HG02885 (cell line): ENCODE measurements around the gene PAQR9.

Experiments used
- ATAC-seq: cut with Tn5 transposase; IDR thresholded peaks from one replicate; pipeline ENCODE4 v1.9.1; 2021; ENCODE audit warnings: mild to moderate bottlenecking; ENCODE audit not compliant: unreplicated experiment, poor library complexity

The PAQR9 gene

DNA sequence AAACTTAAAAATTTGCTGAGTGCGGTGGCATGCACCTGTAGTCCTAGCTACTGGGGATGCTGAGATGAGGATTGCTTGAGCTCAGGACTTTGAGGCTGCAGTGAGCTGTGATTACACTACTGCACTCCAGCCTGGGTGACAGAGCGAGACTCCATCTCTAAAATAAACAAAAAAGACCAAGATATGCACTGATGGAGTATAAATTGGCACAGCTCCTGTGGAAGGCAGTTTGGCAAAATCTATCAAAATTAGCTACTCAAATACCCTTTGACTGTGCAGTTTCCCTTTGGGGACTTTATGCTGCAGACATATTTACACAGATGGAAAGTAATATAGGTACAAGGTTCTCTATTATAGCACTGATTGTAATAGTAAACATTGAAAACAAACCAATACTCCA is 19.8 kb upstream of the PAQR9 start:
- no peak for ATAC-seq

DNA sequence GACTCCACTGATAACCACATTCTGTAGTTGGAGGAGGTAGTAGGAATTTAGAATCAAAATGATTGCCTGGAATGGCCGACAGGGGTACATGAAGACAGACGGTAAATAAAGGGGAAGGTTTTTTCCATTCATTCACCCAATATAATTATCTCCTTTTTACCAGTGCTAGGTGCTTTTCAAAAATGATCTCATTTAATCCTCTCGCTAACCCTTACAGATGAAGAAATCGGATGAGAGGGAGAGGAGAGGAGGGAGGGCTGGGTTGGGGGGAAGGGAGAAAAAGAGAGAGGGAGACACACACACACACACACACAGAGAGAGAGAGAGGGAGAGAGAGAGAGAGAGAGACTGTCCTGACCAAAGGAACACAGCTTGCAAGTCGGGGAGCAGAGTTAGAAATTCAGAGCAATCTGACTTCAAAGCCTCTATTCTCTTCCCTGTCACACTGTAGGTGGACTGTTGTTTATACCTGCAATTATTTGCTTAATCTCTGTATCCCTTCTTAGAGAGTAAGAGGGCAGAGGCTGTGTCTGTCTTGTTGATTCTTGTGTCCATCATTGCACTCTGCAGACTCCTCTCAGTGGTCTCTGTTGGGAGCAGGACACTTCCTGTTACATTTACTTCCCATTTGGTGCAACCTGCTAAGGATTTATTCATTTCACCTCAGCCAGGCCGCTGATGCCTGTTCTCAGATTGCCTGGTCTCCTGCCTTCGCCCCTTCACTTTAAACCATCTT is 18.7 kb upstream of the PAQR9 start:
- no peak for ATAC-seq

DNA sequence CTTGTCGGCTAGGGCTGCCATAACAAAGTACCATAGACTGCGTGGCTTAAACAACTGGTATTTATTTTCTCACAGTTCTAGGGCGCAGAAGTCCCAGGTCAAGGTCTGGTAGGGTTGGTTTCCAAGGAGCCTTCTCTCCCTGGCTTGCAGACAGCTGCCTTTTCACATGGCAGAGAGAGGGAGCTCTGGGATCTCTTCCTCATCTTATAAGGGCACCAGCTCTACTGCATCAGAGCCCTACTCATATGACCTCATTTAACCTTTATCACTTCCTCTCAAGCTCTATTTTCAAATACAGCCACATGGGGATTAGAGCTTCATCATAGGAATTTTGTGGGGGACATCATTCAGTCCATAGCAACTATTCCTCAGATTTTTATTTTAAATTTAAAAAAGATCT is 17.6 kb upstream of the PAQR9 start:
- ATAC-seq, result no peak

DNA sequence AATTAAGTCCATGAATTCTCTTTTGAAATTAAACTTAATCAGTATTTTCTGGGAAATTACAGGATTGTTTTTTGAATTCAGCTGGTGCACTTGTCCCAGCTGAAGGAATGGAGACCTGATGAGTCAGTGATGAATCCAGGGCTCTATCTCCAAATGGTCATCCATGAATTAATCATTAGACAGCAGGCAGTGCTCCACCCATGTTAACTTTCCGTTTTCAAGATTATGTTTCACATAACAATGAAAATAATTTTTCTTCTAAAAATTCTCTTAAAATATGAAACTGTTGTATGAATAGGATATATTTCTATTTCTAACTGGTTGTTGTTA is 13.9 kb upstream of the PAQR9 start:
- no peak for ATAC-seq

DNA sequence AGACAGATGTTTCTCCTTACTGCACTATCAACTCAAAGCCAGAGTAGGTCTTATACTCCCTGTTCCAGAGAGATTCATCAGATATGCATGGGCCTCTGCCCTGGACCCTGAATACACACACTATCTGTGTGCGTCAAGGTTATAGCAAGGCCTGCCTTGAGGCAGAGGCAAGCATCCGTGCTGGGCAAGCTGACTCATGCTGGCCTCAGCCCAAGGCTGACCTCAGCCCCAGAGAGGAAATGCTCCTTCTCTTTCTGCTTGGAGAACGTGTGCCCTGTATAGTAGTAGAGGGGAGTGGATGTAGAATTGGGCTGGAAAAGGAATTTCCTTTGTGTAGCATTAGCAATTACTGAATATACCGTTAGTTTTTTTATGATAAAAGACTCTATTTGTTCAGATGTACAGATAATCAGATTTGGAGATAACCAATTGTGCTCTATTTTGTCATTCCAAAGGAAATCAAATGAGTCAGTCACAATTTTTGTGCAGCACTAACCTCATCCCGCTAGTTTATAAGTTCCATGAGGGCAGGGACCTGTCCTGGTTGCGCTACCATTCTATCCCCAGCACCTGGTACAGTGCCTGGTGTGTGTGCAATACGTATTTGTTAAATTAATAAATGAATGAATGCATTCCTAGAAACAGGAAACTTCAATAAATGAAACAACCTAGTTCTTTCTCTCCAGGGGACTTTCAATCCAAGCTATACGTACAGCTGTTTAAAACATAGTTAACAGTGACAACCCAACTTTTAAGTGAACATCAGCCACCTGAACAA is 13.3 kb upstream of the PAQR9 start:
- no peak for ATAC-seq

DNA sequence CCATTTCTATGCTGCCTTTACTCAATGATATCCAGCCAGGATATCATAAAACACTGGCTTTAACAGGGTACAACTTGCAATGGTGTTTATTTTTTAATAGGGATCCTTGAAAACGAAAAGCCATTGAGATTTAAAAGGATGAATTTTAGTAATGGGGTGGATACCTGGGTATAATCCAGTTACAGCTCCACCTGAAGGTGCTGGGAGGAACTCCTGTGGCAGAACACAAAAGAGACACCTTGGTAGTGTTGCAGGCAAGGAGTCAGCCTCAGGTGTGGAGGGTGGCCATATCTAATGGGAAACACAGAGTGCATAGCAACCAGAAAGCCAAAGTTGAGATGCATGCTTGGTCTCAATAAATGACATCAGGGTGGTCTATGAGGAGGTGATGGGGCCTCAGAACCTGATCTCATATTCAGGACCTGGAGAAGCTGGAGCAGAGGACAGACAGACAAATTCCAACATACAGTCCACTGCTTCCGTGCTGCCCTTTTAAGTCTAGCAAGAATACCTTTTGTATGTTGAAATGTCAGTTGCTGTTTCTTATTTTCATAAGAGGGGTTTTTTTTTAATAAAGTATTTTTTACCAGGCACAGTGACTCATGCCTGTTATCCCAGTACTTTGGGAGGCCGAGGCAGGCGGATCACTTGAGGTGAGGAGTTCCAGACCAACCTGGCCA is 12.0 kb upstream of the PAQR9 start:
- no peak for ATAC-seq

DNA sequence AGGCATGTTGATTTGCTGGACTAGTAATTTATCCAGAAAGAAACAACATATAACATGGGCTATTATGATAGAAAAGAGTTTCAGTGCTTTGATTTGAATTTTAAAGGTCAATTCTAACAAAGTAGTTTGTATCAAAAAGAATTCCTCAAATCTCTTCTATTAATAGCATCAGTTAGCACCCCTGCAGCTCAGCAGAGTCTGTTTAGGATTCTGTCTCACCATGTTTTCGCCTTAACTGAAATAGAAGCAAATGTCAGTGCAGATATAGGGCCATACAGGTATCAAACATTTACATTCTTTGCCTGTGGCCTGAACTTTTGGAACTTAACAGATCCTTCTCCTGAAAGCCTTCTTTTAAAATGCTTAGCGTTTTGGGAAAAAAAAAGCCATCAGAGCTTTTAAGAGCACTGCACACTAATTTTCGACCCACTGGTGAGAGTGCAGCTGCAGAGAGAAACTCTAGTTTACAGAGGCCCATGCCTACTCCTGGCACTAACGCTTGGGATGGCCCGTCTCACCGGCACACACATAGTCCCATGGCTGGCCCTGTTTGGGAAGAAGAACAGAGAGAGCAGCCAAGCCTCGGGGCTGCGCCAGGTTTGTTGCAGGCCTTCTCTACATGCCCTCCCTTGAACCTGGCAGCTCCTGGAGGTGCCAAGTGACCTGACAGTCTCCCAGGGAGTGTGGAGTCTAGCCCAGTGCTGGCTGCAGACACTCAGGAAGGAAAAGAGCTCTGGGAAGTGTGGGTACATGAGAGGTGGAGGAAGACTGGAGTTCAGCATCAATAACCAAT is 9.9 kb upstream of the PAQR9 start:
- no peak for ATAC-seq

DNA sequence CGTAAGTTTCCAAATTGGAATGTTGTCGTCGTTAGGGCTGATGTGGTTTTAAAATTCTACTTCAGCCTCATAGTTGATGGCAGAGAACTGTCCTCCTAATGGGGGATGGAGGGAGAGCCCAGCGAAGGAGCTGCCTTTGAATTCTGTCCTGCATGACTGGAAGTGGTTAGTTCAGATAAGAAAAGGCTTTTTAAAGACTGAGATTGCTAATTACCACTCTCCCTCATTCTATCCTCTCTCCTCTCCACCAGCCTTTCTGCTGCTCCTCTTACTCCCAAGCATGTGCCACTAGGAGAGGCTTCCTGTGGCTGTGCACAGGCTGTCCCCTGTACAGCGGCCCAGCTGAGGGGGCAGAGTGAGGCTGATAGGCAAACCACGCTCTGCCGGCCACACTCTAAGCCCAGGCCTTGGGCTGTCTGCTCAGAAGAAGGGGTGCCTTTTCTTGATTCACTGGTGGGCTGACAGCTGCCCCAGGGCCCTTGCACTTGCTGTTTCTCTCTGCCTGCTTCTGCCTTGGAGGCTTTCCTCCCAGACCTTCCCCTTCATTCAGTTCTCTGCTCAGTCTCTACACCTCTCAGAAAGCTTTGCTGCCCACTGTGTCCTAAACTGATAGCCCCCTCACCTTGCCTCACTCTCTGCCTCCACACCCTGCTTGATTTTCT is 8.7 kb upstream of the PAQR9 start:
- no peak for ATAC-seq

DNA sequence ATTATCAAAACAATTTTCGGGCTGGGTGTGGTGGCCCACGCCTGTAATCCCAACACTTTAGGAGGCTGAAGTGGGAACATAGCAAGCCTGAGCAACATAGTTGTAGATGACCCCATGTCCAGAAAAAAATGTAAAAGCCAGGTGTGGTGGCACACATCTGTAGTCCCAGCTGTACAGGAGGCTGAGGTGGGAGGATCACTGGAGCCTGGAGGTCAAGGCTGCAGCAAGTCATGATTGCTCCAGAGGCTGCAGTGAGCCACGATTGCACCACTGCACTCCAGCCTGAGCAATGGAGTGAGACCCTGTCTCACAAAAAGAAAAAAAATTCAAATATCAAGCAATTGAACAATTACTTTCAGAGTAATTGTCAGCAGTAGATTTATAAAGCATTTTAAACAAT is 8.0 kb upstream of the PAQR9 start:
- no peak for ATAC-seq

DNA sequence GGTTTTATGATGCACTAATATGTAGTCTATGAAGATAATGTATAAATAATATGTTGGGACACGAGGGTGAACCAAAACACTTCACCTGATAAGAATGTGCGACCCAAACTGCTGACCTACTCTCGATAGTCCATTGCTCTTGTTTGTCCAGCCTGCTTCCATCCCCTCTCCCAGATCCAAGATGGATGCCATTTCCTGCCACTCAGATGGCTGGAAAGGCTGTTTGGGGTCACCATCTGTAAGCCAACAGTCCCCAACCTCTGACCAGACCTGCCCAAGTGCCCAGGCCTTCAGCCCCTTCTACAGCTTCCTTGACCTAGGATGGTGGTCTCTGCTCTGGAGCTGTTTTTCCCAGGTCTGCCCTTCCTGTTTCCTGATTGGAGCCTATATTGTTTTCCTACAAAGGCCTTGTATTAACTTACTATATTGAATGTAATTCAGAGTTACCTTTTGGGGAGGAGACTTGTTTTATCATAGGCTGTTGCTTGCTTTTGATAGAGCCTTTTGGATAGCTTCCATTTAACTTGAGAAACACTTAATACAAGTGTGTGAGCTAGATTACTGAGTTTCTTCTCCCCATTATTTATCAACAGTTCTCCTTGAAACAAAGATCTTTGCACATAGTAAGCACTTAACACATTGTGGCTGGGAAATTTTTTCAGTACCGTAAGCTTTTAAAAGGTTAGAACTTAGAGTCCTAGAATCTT is 5.0 kb upstream of the PAQR9 start:
- no peak for ATAC-seq

DNA sequence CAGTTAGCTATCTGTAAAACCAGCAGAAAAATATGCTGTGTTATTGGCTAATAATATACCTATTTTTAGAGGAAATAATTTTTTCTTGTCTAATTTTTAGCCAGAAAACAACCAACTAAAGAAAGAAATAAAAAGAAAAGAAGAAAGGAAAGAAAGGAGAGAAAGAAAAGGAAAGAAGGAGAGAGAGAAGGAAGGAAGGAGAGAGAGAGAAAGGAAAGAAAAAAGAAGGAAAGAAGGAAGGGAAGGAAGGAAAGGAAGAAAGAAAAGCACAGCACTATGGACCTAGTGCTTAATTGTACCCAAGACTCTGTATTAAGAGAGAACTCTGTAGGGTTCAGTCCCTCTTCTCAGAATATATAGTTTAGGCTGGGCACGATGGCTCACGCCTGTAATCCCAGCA is 3.3 kb upstream of the PAQR9 start:
- ATAC-seq, result no peak

DNA sequence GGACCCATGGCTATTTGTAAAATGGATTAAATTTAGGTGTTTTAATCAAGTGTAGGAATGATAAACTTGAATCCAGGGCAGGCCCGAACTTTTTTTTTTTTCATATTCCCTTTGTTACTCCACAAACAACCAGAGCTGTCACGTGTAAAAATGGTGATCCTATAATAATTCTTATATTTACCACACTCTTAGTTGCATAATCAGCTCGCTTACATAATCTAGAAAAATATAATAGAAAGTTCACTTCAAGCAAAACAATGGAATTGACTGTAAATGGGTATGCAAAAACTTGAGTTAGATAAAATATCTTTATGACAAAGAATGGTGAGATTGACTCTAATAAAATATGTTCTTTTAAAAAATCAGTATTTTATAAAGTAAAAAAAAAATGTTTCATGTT is 2.1 kb upstream of the PAQR9 start:
- ATAC-seq, result no peak

DNA sequence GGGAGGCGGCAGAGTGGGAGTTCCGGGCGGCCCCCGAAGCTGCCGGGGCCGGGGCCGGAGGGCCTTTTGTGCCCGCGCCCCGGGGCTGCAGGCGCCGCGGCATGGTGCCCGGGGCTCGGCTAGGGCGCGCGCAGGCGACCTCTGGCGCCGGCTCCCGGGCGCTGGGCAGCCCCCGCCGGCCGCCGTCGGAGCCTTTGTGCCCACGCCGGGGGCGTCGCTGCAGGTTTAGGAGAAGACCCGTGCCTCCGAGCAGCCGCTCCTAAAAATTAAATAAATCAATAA is 299 bp downstream of the PAQR9 start:
- peak; percentile 28 for ATAC-seq

DNA sequence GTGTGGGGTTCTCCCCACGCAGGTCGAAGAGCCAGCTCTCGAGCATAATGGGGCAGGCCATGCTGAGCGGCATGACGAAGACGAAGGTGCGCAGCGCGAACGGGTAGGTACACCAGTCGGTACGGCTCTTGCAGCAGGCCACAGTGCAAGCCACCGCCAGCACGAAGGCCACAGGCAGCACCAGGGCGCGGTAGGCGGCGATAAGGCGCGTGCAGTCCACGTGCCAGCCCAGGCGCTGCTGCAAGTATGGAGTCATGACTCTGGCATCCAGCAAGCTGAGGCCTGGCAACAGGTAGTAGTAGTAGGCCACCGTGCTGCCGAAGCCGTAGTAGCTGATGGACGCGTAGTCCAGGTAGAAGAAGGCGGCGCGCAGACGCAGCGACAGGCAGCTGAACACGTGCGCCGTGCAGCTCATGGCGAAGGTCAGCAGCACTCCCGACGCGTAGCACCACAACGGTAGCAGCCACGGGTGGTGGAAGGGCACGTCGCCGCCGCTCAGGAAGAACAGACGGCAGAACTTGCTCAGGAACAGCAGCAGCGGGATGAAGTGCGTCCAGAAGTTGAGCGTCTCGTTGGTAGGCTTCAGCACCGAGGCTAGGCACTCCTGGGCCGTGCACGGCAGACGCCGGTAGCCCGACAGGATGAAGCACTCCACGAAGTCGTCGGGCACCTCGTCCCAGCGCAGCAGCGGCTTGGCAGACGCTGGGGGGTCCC is 797 bp downstream of the PAQR9 start:
- ATAC-seq, result peak; percentile 12

DNA sequence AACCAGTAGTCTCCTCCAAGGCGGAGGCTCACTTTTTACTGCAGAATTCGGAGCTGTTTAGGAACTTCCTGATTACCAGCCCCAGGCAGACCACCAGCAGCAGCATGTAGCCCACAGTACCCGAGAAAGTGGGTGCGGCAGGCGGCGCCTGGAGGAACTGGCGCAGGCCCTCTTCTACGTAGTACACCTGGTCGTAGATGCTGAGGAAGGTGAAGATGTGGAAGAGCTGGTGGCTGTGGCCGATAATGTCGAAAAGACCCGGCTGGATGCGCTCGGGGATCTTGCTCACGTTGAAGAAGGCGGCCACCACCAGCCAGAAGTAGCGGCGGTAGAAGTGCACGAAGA is 1.3 kb downstream of the PAQR9 start:
- ATAC-seq, result no peak

DNA sequence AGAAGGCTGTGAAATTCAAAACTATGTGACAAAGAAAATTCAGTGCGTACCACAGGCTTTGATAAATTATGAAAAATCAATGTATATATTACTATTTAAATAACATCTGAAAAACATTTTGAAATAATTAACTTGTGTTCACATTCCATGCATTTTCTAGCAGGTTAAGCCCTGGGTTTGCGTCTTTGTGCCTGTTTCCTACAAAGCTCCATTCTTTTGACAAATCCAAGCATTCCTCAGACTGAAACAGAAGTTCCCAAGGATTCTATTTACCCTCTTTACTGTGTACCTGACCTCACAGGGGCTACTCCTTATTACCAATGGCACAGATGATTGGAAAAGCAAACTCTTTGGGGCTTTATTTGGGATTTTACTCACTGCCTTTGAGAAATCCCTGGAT is 1.9 kb downstream of the PAQR9 start:
- no peak for ATAC-seq

DNA sequence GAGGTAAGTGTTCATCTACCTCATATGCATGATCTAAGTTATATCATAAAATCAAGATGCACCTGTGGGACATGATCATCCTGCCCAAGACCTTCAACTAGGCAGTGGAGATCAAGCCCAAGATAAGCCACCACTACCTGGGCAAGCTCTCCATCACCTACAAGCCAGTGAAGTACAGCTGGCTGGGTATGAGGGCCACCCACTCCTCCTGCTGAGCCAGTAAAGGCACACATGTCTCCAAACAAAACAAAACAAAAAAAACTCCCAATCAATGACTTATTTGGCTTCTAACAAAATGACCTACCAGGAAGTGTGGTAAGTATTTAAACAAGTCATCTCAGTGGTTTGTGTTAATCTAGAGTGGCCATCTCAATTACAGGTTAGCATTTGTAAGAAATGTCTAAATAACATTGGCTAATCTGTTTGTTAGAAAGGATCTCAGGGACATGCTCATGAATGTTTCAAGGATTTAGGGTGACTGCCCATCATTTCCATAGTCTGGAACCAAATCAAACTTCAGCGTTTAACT is 3.1 kb downstream of the PAQR9 start:
- ATAC-seq, result no peak

DNA sequence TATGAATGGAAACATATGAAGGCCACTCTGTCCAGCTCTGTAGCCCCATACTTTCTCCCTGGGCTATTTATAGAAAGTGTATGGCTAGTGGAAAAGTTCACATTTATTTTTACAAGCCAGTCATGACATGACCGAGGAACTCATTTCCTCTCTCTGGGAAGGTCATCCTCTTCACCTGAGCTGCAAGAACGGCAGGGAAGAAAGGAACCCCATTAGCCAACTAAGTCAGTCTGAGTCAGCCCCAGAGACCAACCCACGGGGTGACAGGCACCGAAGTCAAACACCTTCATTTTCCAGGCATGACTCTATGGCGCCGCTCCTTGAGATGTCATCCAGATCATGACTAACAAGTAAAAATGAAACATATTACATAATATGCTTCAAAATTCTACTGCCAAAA is 4.8 kb downstream of the PAQR9 start:
- ATAC-seq, result no peak

DNA sequence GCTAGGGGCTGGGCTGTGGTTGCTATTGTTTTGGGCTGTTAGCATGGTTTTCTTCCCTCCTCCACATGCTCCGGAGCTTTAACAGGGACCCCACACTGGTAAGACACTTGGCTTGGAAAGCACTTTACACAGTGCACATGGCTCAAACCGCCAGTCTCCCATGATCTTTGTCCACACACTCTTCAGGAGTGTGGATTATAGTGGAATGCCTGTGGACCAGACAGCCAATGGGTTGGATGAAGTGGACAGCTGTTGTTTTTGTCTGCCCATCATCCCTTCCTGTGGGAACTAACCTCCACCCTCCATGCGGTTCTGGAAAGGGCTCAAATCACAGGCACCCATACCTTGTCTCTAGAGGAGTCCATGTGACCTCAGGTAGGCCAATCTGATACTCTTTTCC is 10.0 kb downstream of the PAQR9 start:
- no peak for ATAC-seq
